Osteoblast (primary cell): ENCODE measurements around the gene FAHD1. TPM values are rescaled to one million over a fixed set of nuclear protein-coding genes. Genes with fewer than 3 reads are reported as not detected.

Experiments used
- DNase-seq: peaks from one replicate; pipeline ENCODE4 v3.0.0; 2011; ENCODE audit warnings: low spot score, mixed read lengths; ENCODE audit not compliant: insufficient read length; ENCODE audit errors: missing footprints
- H2AFZ ChIP-seq: 2 replicates; pipeline ENCODE4 v1.6.0; 2011; ENCODE audit warnings: mild to moderate bottlenecking, low read length
- H3K27ac ChIP-seq: 2 replicates; pipeline ENCODE4 v1.5.1; 2011; ENCODE audit warnings: mild to moderate bottlenecking, low read depth, low read length, moderate library complexity
- H3K27me3 ChIP-seq: 2 replicates; pipeline ENCODE4 v1.6.0; 2012; ENCODE audit warnings: mild to moderate bottlenecking, control low read depth, inconsistent platforms, low read length, moderate library complexity; ENCODE audit not compliant: insufficient read depth
- H3K36me3 ChIP-seq: 2 replicates; pipeline ENCODE4 v1.5.1; 2011; ENCODE audit warnings: mild to moderate bottlenecking, low read length, control low read depth, moderate library complexity; ENCODE audit not compliant: insufficient read depth
- H3K4me1 ChIP-seq: 2 replicates; pipeline ENCODE4 v1.5.1; 2011; ENCODE audit warnings: mild to moderate bottlenecking, low read length, control low read depth, moderate library complexity; ENCODE audit not compliant: insufficient read depth
- H3K4me2 ChIP-seq: 2 replicates; pipeline ENCODE4 v1.6.0; 2011; ENCODE audit warnings: mild to moderate bottlenecking, low read length; ENCODE audit not compliant: insufficient read depth
- H3K4me3 ChIP-seq: fragments of 200-600 bp; sonication (generic); 3 replicates; pipeline ENCODE4 v1.5.1; 2012; ENCODE audit warnings: mild to moderate bottlenecking, low read length, inconsistent platforms; ENCODE audit not compliant: insufficient read depth
- H3K79me2 ChIP-seq: 2 replicates; pipeline ENCODE4 v1.6.0; 2012; ENCODE audit warnings: mild to moderate bottlenecking, low read length, control low read depth, inconsistent platforms; ENCODE audit not compliant: insufficient read depth
- H3K9me3 ChIP-seq: 2 replicates; pipeline ENCODE4 v1.5.1; 2011; ENCODE audit warnings: low read depth, low read length, control low read depth
- H4K20me1 ChIP-seq: 2 replicates; pipeline ENCODE4 v1.6.0; 2012; ENCODE audit warnings: mild to moderate bottlenecking, low read length, control low read depth; ENCODE audit not compliant: insufficient read depth
- total RNA-seq: library from RNA; depleted of rRNA; stranded (reverse); fragments of >200 nt; gene quantifications from 2 replicates; pipeline ENCODE4 v1.2.3, GENCODE V29; 2012
- TF ChIP-seq, protein P1 (sequence below): IDR thresholded peaks from 2 replicates; pipeline ENCODE4 v1.5.1; 2011; ENCODE audit warnings: mild to moderate bottlenecking, low read depth, low read length, moderate library complexity; ENCODE audit errors: extremely low read depth

Gene FAHD1
- total RNA-seq, 1 donor, result 72.7 TPM

DNA sequence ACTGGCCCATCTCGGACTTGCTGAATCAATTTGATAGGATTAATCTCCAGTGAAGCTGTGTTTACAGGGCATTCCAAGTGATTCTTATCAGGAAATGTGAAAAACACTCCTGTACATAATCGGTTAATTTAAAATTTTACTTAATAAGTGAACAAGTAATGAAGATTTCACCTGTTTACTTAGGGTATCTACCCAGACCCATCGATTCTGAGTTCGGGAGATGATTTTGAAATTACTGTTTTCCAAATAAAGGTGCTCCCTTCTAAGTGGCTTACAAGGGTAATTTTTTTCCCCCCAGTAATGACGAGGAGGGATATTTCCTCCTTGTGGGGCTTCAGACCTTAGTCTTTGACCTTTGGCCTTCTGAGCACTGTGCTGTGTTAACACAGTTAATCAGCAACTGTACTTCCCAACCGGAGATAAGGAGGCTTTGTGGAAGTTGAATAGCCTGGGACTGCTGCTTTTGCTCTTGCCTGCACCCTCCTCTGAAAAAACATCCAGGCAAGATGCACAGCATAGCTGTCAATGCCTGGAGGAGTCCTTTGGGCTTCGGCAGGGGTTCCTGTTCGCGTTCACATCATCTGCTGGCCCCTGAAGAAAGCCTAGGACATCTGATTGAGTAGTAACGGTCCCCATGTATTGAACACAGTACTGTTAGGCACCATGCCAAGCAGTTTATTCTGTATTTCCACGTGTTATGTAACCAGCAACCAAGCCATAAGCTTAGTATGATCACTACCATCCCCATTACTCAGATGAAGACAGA is 1.8 kb downstream of the FAHD1 start:
- H3K27ac ChIP-seq, result no peak overlapping the region
- no peak for DNase-seq
- H2AFZ ChIP-seq, result no peak overlapping the region
- H3K79me2 ChIP-seq, result peaks cover 52% of the 10 kb centered on the region
- peak overlapping the region; percentile 90 for H3K4me2 ChIP-seq
- no peaks in the 10 kb centered on the region for H3K27me3 ChIP-seq
- peaks cover 25% of the 10 kb centered on the region for H3K4me1 ChIP-seq
- peaks cover 12% of the 10 kb centered on the region for H4K20me1 ChIP-seq
- TF ChIP-seq, protein P1, sequence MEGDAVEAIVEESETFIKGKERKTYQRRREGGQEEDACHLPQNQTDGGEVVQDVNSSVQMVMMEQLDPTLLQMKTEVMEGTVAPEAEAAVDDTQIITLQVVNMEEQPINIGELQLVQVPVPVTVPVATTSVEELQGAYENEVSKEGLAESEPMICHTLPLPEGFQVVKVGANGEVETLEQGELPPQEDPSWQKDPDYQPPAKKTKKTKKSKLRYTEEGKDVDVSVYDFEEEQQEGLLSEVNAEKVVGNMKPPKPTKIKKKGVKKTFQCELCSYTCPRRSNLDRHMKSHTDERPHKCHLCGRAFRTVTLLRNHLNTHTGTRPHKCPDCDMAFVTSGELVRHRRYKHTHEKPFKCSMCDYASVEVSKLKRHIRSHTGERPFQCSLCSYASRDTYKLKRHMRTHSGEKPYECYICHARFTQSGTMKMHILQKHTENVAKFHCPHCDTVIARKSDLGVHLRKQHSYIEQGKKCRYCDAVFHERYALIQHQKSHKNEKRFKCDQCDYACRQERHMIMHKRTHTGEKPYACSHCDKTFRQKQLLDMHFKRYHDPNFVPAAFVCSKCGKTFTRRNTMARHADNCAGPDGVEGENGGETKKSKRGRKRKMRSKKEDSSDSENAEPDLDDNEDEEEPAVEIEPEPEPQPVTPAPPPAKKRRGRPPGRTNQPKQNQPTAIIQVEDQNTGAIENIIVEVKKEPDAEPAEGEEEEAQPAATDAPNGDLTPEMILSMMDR, result no peak
- H3K36me3 ChIP-seq, result no peaks in the 10 kb centered on the region
- no peak overlapping the region for H3K4me3 ChIP-seq
- H3K9me3 ChIP-seq, result no peaks in the 10 kb centered on the region

- Histone ChIP-seq H3K27ac (no peak overlapping the region), H3K4me3 (no peak overlapping the region), H3K4me1 (peaks cover 25% of the 10 kb centered on the region), H3K36me3 (no peaks in the 10 kb centered on the region), H3K27me3 (no peaks in the 10 kb centered on the region), H4K20me1 (peaks cover 7% of the 10 kb centered on the region), H3K79me2 (peaks cover 39% of the 10 kb centered on the region), H3K4me2 (no peak overlapping the region), H2AFZ (no peak overlapping the region), H3K9me3 (no peaks in the 10 kb centered on the region)
- TF ChIP-seq, protein P1, result no peak
- no peak for DNase-seq
These were observed 3.2 kb downstream of the FAHD1 start for GRCh38 chr16:1830213-1830612.

- Histone ChIP-seq H3K27ac (no peak overlapping the region), H3K27me3 (no peaks in the 10 kb centered on the region)
These were observed 4.4 kb downstream of the FAHD1 start for GRCh38 chr16:1831186-1832075.

More at GRCh38 chr16:1831186-1832075, 4.4 kb downstream of the FAHD1 start:
- H3K4me3 ChIP-seq, result no peak overlapping the region
- no peak for DNase-seq
- no peaks in the 10 kb centered on the region for H3K9me3 ChIP-seq
- peaks cover 19% of the 10 kb centered on the region for H3K4me1 ChIP-seq
- no peak overlapping the region for H2AFZ ChIP-seq
- TF ChIP-seq, protein P1, result no peak
- H3K79me2 ChIP-seq, result peaks cover 31% of the 10 kb centered on the region
- peaks cover 7% of the 10 kb centered on the region for H4K20me1 ChIP-seq
- no peak overlapping the region for H3K4me2 ChIP-seq
- H3K36me3 ChIP-seq, result no peaks in the 10 kb centered on the region
